HUES64 (cell line): Measurements from ENCODE around the gene SYNE2.
A peak's percentile ranks its signal among the peaks of the same experiment; 100 is the strongest.

ENCODE experiments used
- H3K27ac ChIP-seq: 2 replicates; pipeline ENCODE4 v1.7.0; 2013; ENCODE audit warnings: low read depth, low read length, inconsistent platforms
- H3K27me3 ChIP-seq: 2 replicates; pipeline ENCODE4 v1.6.1; 2013; ENCODE audit warnings: mild to moderate bottlenecking, low read length; ENCODE audit not compliant: insufficient read depth
- H3K36me3 ChIP-seq: 2 replicates; pipeline ENCODE4 v1.6.1; 2013; ENCODE audit warnings: mild to moderate bottlenecking, low read length; ENCODE audit not compliant: insufficient read depth
- H3K4me1 ChIP-seq: 2 replicates; pipeline ENCODE4 v1.6.1; 2013; ENCODE audit warnings: mild to moderate bottlenecking, low read length, moderate library complexity; ENCODE audit not compliant: insufficient read depth
- H3K4me3 ChIP-seq: 2 replicates; pipeline ENCODE4 v1.5.1; 2013; ENCODE audit warnings: mild to moderate bottlenecking, low read length, moderate library complexity
- H3K9ac ChIP-seq: 2 replicates; pipeline ENCODE4 v1.6.1; 2013; ENCODE audit warnings: mild to moderate bottlenecking, low read depth, low read length
- H3K9me3 ChIP-seq: 2 replicates; pipeline ENCODE4 v1.6.1; 2013; ENCODE audit warnings: low read depth, low read length; ENCODE audit not compliant: insufficient read depth
- WGBS: fragments of 150-250, 120-280 bp; methylation state at CpG from one replicate; pipeline ENCODE4 v1.1.7; 2013; ENCODE audit warnings: missing lambda C conversion rate; 5-methylcytosine and 5-hydroxymethylcytosine counted together

The SYNE2 gene

DNA sequence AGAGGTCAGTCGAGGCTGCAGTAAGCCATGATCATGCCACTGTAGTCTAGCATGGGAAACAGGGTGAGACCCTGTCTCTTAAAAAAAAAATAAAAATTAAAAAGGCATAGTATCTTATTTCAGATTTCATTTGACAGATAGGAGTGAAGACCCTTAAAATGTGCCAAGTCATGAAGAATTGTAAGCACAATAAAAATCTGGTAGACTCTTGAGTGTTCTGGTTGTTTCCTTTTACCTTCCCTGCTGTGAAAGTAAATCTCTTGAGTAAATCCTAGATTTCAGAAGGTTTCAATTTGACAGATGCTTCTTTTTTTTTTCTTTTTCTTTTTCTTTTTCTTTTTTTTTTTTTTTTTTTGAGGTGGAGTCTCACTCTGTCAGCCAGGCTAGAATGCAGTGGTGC, 332.4 kb downstream of the SYNE2 start:
- Histone ChIP-seq H3K27me3 (no peaks in the 10 kb centered on the region), H3K4me1 (peaks cover 30% of the 10 kb centered on the region), H3K4me3 (no peak overlapping the region), H3K9me3 (peaks cover 13% of the 10 kb centered on the region; the same call in 1 of the 2 replicates), H3K36me3 (peaks cover 39% of the 10 kb centered on the region), H3K9ac (no peak overlapping the region), H3K27ac (no peak overlapping the region)
- 97% methylated on average over 1 of the region's 1 CpG for WGBS

DNA sequence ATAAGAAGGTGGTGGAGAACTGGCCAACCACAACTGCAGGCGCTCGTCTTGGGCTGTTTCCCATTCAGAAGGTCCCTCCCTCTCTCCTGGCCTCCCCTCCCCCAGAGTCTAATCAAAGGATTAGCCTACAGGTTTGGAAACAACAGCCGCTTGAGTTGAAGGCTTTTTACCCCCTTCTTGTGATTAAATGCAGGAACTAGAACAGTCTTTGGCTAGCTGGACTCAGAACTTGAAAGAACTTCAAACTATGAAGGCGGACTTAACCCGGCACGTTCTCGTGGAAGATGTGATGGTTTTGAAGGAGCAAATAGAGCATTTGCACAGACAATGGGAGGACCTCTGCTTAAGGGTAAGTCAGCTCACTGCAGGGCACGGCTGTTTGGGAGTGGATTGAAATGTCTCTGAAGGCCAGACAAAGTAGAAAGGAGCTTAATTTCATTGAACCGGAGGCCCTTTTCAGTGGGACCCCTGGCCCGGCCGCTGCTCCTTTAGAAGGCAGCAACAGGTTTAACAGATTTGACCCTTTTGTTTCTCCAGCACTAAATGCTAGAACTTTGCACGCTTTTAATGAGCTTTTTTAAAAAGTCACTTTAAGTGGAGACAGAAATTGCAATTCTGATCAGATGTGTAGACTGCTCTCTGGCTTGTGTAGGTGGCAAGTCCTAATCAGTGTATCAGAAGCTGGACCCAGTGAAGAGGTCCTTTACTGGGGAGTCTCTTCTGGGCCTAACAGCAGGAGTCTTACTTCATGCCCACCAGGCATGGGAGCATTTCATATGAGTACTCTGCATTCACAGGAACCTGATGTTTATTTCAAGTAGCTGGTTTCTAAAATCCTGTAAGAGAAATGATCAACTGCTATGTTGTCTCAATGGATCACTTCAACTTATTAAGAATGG, 333.7 kb downstream of the SYNE2 start:
- H3K9ac ChIP-seq = peak overlapping the region; percentile 70
- peak overlapping the region; percentile 55 for H3K4me3 ChIP-seq
- H3K27ac ChIP-seq = peak overlapping the region; percentile 73

DNA sequence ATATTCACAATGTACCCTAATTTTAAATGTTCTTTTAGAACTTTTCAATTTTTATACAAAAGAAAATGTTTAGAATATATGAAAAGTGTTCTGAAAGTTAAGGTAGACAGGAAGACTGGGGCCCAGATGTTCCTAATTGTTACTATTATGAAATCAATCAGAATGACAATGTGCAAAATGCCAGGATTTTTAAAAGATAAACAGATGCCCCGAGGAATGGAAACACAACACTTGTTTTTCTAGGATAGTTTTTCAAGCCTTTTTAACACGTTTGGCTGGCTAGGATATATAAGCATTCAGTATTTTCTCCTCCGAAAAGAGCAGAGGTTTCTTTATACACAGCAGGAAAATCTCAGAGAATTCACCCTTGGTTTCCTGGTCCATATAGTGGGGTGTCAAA, 334.5 kb downstream of the SYNE2 start:
- Histone ChIP-seq H3K9me3 (peaks cover 13% of the 10 kb centered on the region; the same call in 1 of the 2 replicates), H3K27ac (peak overlapping the region; percentile 73; the same call in 1 of the 2 replicates), H3K36me3 (peaks cover 47% of the 10 kb centered on the region), H3K9ac (peak overlapping the region; percentile 70; the same call in 1 of the 2 replicates), H3K4me3 (peak overlapping the region; percentile 55), H3K27me3 (no peaks in the 10 kb centered on the region), H3K4me1 (peaks cover 33% of the 10 kb centered on the region)
- 4% methylated on average over 2 of the region's 3 CpGs for WGBS

More for the DNA sequence above, 333.7 kb downstream of the SYNE2 start:
- Histone ChIP-seq H3K27me3 (no peaks in the 10 kb centered on the region), H3K36me3 (peaks cover 43% of the 10 kb centered on the region), H3K9me3 (peaks cover 13% of the 10 kb centered on the region; the same call in 1 of the 2 replicates), H3K4me1 (peaks cover 30% of the 10 kb centered on the region)
- 14% methylated on average over 12 of the region's 12 CpGs for WGBS

DNA sequence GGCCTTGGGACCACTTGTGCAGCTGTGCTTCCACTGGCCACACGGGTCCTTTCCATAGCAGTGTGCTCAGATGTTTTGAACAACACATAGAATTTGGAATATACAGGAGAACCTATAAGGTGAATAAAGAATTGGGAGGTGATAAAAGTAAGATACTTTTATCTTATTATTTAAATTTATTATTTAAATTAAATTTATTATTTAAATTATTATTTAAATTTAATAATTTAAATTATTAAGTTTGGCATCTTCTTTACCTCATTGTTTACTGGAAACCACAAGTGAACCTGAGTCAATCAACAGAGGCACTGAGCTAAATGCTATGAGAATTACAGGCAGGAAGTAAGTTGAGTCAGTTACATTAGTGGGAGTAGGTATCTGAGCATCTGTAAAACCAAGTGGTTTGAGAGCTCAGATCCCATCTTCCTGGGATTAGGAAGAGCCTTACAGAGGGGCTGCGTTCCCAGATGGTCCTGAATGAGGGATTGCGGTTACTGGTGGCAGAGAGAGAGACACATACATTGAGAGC, 338.2 kb downstream of the SYNE2 start:
- Histone ChIP-seq H3K9ac (no peak overlapping the region), H3K27me3 (no peaks in the 10 kb centered on the region), H3K27ac (no peak overlapping the region), H3K4me3 (no peak overlapping the region), H3K36me3 (peaks cover 34% of the 10 kb centered on the region), H3K9me3 (no peaks in the 10 kb centered on the region), H3K4me1 (peaks cover 53% of the 10 kb centered on the region)
- 94% methylated on average over 3 of the region's 3 CpGs for WGBS

DNA sequence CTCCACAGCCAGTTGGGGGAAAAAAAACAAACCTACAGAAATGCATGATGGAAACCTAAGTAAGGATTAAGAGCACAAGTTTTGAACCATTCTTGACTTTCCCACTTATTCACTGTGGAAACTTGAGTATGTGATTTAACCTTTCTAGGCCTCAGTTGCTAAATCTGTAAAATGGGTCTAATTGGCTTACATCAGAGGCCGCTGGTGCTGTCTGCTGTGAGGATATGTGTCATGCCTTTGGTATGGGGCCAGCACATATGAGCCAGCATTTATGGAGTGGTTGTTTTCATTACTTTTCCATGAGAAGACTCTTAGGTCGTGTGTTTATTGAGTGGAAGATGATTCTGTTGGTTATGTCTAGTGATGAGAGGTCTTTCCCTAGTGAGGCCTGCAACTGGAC, 339.0 kb downstream of the SYNE2 start:
- Histone ChIP-seq H3K4me3 (no peak overlapping the region), H3K9me3 (no peaks in the 10 kb centered on the region), H3K36me3 (peaks cover 34% of the 10 kb centered on the region), H3K4me1 (peaks cover 54% of the 10 kb centered on the region), H3K27me3 (no peaks in the 10 kb centered on the region), H3K9ac (no peak overlapping the region), H3K27ac (no peak overlapping the region)
- 86% methylated on average over 2 of the region's 2 CpGs for WGBS

DNA sequence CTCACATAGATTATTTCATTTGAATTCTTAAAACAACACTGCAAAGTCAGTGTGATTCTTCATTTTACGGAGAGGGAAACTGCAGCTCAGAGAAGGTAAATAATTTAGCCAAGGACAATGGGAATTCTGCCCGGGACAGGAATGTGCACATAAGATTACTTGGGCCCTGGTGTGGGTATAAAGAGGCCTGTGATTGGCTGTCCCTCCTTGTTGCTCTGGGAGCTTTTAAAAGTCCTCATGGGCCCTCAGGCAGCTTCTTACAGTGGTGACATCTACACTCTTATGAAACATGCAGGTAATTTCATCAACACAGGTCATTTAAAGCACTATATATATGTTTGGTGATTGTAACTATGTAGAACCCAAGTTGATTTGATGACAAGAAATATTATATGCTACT, 341.0 kb downstream of the SYNE2 start:
- H3K4me1 ChIP-seq = peaks cover 42% of the 10 kb centered on the region
- no peaks in the 10 kb centered on the region for H3K9me3 ChIP-seq
- H3K4me3 ChIP-seq = no peak overlapping the region
- 93% methylated on average over 2 of the region's 2 CpGs for WGBS
- H3K36me3 ChIP-seq = peaks cover 31% of the 10 kb centered on the region
- no peak overlapping the region; the same call in 1 of the 2 replicates for H3K27ac ChIP-seq
- H3K27me3 ChIP-seq = no peaks in the 10 kb centered on the region
- no peak overlapping the region for H3K9ac ChIP-seq

DNA sequence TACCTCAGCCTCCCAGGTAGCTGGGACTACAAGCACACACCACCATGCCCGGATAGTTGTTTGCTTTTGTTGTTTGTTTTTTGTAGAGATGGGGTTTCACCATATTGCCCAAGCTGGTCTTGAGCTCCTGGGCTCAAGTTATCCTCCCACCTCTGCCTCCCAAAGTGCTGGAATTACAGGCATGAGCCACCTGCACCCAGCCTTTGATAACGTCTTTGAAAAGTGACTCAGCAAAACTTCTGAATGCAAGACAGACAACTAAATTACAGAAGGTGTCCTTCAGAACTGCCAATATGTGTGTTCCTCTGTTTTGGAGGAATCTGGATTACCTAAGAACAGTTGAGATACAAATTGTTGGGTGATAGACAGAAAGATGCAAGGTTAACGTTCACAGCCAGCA, 341.6 kb downstream of the SYNE2 start:
- Histone ChIP-seq H3K27me3 (no peaks in the 10 kb centered on the region), H3K27ac (no peak overlapping the region), H3K9me3 (no peaks in the 10 kb centered on the region), H3K4me3 (no peak overlapping the region), H3K9ac (no peak overlapping the region), H3K4me1 (peaks cover 41% of the 10 kb centered on the region), H3K36me3 (peaks cover 25% of the 10 kb centered on the region)
- WGBS = 80% methylated on average over 3 of the region's 3 CpGs

DNA sequence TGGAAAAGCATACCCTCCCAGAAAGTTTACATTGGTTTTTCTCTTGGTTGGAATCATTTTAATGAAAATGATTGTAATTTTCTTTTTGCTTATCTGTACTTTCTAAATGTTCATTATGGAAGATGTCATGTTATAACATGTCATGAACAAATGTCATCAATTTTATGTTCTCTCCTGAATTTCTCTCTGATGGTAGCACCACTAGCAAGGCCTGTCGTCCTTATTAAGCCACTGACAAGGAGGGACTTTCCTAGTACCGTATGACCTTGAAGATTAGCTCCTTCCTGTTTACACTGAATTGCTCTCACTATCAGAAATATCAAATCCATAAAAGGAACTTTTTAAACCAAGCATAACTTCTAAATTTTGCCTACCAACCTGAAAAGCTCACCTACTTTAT, 342.4 kb downstream of the SYNE2 start:
- Histone ChIP-seq H3K9ac (no peak overlapping the region), H3K36me3 (peaks cover 18% of the 10 kb centered on the region), H3K9me3 (no peaks in the 10 kb centered on the region), H3K4me3 (no peak overlapping the region), H3K4me1 (peaks cover 48% of the 10 kb centered on the region), H3K27ac (no peak overlapping the region), H3K27me3 (no peaks in the 10 kb centered on the region)
- WGBS = 73% methylated on average over 2 of the region's 2 CpGs

DNA sequence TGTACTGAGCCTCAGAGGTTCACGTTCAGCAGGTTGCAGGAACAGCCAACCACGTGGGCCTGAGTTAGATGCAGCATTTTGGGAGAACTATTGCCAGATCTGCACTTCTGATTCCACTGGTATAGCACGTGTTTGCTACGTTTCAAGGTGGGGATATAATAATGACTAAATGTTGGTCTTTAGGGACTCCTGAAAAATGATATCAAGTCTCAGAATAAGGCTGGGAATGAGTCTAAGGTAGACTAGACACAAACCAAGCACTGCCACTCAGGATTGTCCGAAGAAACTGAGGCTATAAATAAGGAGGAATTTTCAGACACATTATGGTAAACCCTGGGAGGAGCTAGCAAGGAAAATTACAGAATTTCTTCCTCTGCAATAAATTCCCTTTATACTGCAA, 343.3 kb downstream of the SYNE2 start:
- Histone ChIP-seq H3K4me1 (peaks cover 55% of the 10 kb centered on the region), H3K27ac (no peak overlapping the region), H3K9me3 (no peaks in the 10 kb centered on the region), H3K9ac (no peak overlapping the region), H3K4me3 (no peak overlapping the region), H3K27me3 (no peaks in the 10 kb centered on the region), H3K36me3 (peaks cover 10% of the 10 kb centered on the region)
- 82% methylated on average over 5 of the region's 5 CpGs for WGBS

DNA sequence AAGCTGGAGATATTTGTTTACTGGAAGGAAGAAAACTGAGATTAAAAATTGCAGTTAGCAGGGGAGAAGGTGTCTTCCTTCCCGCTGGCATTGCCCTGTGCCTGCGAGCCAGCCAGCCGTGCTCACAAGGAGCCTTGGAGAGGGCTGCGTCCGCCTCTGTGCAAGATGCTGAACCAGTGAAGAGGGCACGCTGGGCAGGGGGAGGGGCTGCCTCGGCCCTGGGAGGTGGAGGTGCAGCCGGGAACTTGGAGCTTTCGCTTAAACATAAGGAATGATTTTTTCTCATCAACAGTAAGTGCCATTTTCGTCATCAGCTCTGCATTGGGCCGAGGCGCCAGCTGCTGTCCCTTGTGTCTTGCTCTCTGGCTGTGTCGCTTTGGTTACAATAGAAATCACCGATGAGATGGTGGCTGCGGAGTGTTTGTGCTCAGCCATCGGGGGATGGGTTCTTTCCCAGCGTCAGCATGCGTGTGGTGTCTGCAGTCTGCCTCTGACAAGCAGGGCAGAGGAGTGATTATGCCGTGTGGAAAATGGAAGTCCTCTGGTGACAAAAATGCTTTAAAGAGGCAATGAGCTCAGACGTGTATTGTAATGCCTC, 344.1 kb downstream of the SYNE2 start:
- Histone ChIP-seq H3K27ac (0 out of 2 replicates have a peak overlapping the region, but pooled peaks have one; percentile 16), H3K36me3 (peaks cover 2% of the 10 kb centered on the region; the same call in 1 of the 2 replicates), H3K4me1 (peaks cover 55% of the 10 kb centered on the region), H3K9me3 (no peaks in the 10 kb centered on the region), H3K4me3 (peak overlapping the region; percentile 48), H3K27me3 (no peaks in the 10 kb centered on the region), H3K9ac (peak overlapping the region; percentile 46; the same call in 1 of the 2 replicates)
- WGBS = 20% methylated on average over 20 of the region's 20 CpGs

DNA sequence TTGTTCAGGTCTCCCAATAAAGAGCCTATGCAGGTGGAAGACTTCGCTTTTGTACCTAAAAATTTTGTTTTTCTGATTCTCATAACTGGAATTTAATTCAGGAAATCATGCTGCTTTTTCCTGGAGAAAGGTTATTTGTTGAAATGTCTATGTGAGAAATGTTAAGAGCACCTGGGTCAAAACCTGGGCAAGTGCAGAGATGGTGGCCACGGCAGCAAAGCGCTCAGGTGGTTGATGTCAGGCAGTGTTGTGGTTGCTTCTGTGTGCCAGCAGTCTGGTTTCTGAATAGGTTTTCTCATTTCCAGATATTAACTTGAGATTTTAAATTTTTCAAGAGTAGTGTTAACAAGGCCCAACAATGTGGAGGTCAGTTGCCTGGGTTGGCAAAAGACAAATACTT, 345.2 kb downstream of the SYNE2 start:
- H3K4me3 ChIP-seq = no peak overlapping the region
- H3K27me3 ChIP-seq = no peaks in the 10 kb centered on the region
- peaks cover 45% of the 10 kb centered on the region for H3K4me1 ChIP-seq
- WGBS = 83% methylated on average over 3 of the region's 3 CpGs
- H3K9me3 ChIP-seq = no peaks in the 10 kb centered on the region
- peaks cover 4% of the 10 kb centered on the region; the same call in 1 of the 2 replicates for H3K36me3 ChIP-seq
- H3K9ac ChIP-seq = no peak overlapping the region
- H3K27ac ChIP-seq = no peak overlapping the region
